ENCODE results near the gene FBXO24. TPM values are rescaled to one million over a fixed set of nuclear protein-coding genes. Genes with fewer than 3 reads are reported as not detected.
A peak's percentile ranks its signal among the peaks of the same experiment; 100 is the strongest.

Gene FBXO24
- total and polyA plus RNA-seq, 7 donors, result 0.13 to 1.1 (median 0.30) TPM

- peaks cover 0 to 9% of the 10 kb centered on the region in 2 donors for H3K36me3 ChIP-seq (ENCODE audit: insufficient read depth in 1 of 2, low read depth in 1 of 2)
- no peak for DNase-seq
- no peak overlapping the region for H3K27ac ChIP-seq
- no peaks in the 10 kb centered on the region for H3K27me3 ChIP-seq (ENCODE audit: insufficient read depth in 3 of 3, low read length in 2 of 3)
- H3K9me3 ChIP-seq, result no peaks in the 10 kb centered on the region
- intact Hi-C loops (cut with DNase I), result loop anchor here (5.0 kb wide), 1 partner anchor 59 kb away; the partner anchor contains the start of gene GNB2 (in 2 of the 2)
- no peaks in the 10 kb centered on the region for H3K4me1 ChIP-seq
- ATAC-seq, result no peak
- H3K4me3 ChIP-seq, result peak overlapping the region; percentile 88
- 87 to 93% (median 88%) methylated on average over 13 of the region's 13 CpGs for WGBS, 3 donors
- TF ChIP-seq CTCF (IDR thresholded peaks at IDR 0.05), result no peak
Measured at GRCh38 chr7:100613412-100614175, 27.5 kb downstream of the FBXO24 start.

- Histone ChIP-seq H3K4me3 (no peak overlapping the region), H3K4me1 (no peaks in the 10 kb centered on the region), H3K9me3 (no peaks in the 10 kb centered on the region), H3K36me3 (ENCODE audit: insufficient read depth in 1 of 2, low read depth in 1 of 2) (peaks cover 0 to 9% of the 10 kb centered on the region in 2 donors), H3K27ac (no peak overlapping the region), H3K27me3 (ENCODE audit: insufficient read depth in 3 of 3, low read length in 2 of 3) (no peaks in the 10 kb centered on the region)
- intact Hi-C loops (cut with DNase I), result loop anchor here (5.0 kb wide), 1 partner anchor 58 kb away; the partner anchor contains the start of gene GNB2 (in 2 of the 2)
- WGBS, 3 donors, result 79 to 97% (median 79%) methylated on average over 6 of the region's 6 CpGs
- TF ChIP-seq CTCF (IDR thresholded peaks at IDR 0.05), result no peak
- DNase-seq, result no peak
- ATAC-seq, result no peak
Measured at GRCh38 chr7:100614308-100614861, 28.3 kb downstream of the FBXO24 start.

- intact Hi-C loops (cut with DNase I), result no loop called here
- no peak overlapping the region for H3K4me3 ChIP-seq
- WGBS, 3 donors, result 90 to 95% (median 94%) methylated on average over 6 of the region's 6 CpGs
Measured at GRCh38 chr7:100620239-100620638, 34.1 kb downstream of the FBXO24 start.

GRCh38 chr7:100620804-100621203, 34.7 kb downstream of the FBXO24 start:
- Histone ChIP-seq H3K4me1 (no peaks in the 10 kb centered on the region), H3K27me3 (ENCODE audit: insufficient read depth in 3 of 3, low read length in 2 of 3) (no peaks in the 10 kb centered on the region), H3K9me3 (no peaks in the 10 kb centered on the region), H3K4me3 (no peak overlapping the region), H3K27ac (no peak overlapping the region), H3K36me3 (ENCODE audit: insufficient read depth in 1 of 2, low read depth in 1 of 2) (no peaks in the 10 kb centered on the region)
- intact Hi-C loops (cut with DNase I), result no loop called here
- WGBS, 3 donors, result 93 to 96% (median 95%) methylated on average over 23 of the region's 23 CpGs
- DNase-seq, result no peak
- no peak for ATAC-seq
- no peak for TF ChIP-seq CTCF (IDR thresholded peaks at IDR 0.05)

More at GRCh38 chr7:100620239-100620638, 34.1 kb downstream of the FBXO24 start:
- no peak for DNase-seq
- peaks cover 0 to 4% of the 10 kb centered on the region in 2 donors for H3K36me3 ChIP-seq (ENCODE audit: insufficient read depth in 1 of 2, low read depth in 1 of 2)
- no peaks in the 10 kb centered on the region for H3K27me3 ChIP-seq (ENCODE audit: insufficient read depth in 3 of 3, low read length in 2 of 3)
- ATAC-seq, result no peak
- no peaks in the 10 kb centered on the region for H3K4me1 ChIP-seq
- no peak for TF ChIP-seq CTCF (IDR thresholded peaks at IDR 0.05)
- H3K27ac ChIP-seq, result no peak overlapping the region
- no peaks in the 10 kb centered on the region for H3K9me3 ChIP-seq
